ENCODE results near the gene BRME1. TPM values are rescaled to one million over a fixed set of nuclear protein-coding genes. Genes with fewer than 3 reads are reported as not detected.

The BRME1 gene
- total and polyA plus RNA-seq, 5 donors from 2014 or later, result 0.24 to 1.7 (median 0.58) TPM; not detected in 1

DNA sequence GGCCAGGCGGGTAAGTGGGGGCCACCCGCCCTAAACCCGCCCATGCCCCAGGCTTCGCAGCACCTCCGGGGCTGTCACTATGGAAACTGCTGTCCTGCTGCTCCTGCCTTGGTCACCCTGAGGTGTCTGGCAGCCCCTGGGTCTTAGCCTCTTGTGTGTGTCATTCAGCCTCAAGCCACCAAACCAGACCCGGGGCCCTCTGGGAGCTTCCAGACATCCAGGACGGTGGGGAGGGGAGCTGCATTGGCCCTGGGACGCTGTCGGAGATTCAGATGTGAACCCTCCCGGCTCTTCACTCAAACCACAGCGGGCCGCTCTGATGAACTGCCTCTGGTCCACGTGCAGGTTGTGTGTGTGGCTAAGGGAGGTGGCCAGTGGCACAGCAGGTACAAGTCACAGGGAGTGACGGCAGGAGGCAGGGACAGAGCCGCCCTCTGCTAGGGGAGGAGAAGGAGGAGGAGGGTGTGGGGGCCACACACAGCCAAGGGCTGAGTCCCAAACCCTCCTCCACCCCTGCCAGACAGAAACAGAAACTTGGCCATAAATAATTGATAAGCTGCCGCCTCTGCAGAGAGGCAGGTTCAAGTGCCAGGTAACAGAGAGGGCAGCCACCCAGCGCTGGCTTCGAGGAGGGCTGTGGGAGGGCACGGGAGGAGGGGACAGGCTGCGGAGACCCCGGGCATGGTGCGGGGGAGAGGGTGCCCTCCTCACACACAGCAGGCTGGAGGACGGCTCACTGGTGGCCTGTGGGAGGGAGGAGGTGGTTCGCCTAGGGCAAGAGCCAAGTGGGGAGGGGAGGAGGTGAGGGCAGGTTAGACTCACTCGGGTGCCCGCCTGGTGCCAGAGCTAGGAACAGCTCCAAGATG, 21.0 kb downstream of the BRME1 start:
- H3K27me3 Mint-ChIP-seq, result no peaks in the 10 kb centered on the region
- Histone ChIP-seq H3K4me1 (ENCODE audit: control insufficient read depth, insufficient read depth, low read length, poor library complexity, severe bottlenecking) (peaks cover 36% of the 10 kb centered on the region), H3K27me3 (ENCODE audit: control insufficient read depth, insufficient read depth, low read length) (no peaks in the 10 kb centered on the region), H3K4me3 (ENCODE audit: low read depth, low read length) (no peak overlapping the region), H3K9me3 (ENCODE audit: control insufficient read depth in 2 of 2, low read length in 2 of 2) (no peaks in the 10 kb centered on the region), H3K27ac (ENCODE audit: insufficient read depth, low read length, poor library complexity, severe bottlenecking) (no peak overlapping the region), H3K36me3 (ENCODE audit: control insufficient read depth, insufficient read depth, low read length) (no peaks in the 10 kb centered on the region)
- no peak for ATAC-seq (ENCODE audit: low read depth in 2 of 2)
- no peak overlapping the region for H3K4me3 Mint-ChIP-seq
- DNase-seq, result no peak
- H3K36me3 Mint-ChIP-seq, result no peaks in the 10 kb centered on the region
- no peak overlapping the region for H3K27ac Mint-ChIP-seq
- H3K4me1 Mint-ChIP-seq, result peaks cover 6 to 40% (median 18%) of the 10 kb centered on the region in 4 donors
- no peaks in the 10 kb centered on the region for H3K9me3 Mint-ChIP-seq

DNA sequence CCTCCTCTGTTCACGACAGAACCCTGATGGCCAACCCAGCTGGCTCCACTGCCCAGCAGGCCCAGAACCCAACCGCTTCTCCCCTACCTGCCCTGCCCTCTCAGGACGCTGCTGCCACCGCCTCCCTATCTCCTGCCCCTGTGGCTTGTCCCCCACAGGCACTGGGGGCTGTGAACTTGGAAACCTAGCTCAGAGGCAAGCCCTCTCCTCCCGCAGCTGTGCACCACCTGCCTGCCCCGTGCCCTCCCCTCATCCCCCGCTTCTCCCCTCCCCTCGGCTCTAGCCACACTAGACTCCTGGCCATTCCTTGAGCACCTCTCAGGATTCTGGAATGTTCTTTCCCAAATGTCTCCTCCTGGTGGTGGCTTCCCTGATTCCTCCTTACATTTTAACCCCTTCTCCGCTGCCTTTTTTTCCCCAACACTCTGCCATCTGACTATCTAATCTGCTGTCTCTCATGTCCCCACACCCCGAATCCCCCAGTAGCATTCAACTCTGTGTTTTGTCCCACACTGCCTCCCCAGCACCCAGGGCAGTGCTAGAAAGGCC, 22.3 kb downstream of the BRME1 start:
- H3K27me3 Mint-ChIP-seq, result no peaks in the 10 kb centered on the region
- H3K4me1 Mint-ChIP-seq, result peaks cover 6 to 43% (median 19%) of the 10 kb centered on the region in 4 donors
- H3K27ac Mint-ChIP-seq, result peak overlapping the region in 2 of 3 donors; percentile 48 to 89
- Histone ChIP-seq H3K27ac (ENCODE audit: insufficient read depth, low read length, poor library complexity, severe bottlenecking) (no peak overlapping the region), H3K4me1 (ENCODE audit: control insufficient read depth, insufficient read depth, low read length, poor library complexity, severe bottlenecking) (peaks cover 38% of the 10 kb centered on the region), H3K27me3 (ENCODE audit: control insufficient read depth, insufficient read depth, low read length) (no peaks in the 10 kb centered on the region), H3K36me3 (ENCODE audit: control insufficient read depth, insufficient read depth, low read length) (no peaks in the 10 kb centered on the region), H3K4me3 (ENCODE audit: low read depth, low read length) (no peak overlapping the region), H3K9me3 (ENCODE audit: control insufficient read depth in 2 of 2, low read length in 2 of 2) (no peaks in the 10 kb centered on the region)
- no peak for DNase-seq
- ATAC-seq (ENCODE audit: low read depth in 2 of 2), result no peak
- no peaks in the 10 kb centered on the region for H3K9me3 Mint-ChIP-seq
- H3K36me3 Mint-ChIP-seq, result no peaks in the 10 kb centered on the region
- no peak overlapping the region for H3K4me3 Mint-ChIP-seq

DNA sequence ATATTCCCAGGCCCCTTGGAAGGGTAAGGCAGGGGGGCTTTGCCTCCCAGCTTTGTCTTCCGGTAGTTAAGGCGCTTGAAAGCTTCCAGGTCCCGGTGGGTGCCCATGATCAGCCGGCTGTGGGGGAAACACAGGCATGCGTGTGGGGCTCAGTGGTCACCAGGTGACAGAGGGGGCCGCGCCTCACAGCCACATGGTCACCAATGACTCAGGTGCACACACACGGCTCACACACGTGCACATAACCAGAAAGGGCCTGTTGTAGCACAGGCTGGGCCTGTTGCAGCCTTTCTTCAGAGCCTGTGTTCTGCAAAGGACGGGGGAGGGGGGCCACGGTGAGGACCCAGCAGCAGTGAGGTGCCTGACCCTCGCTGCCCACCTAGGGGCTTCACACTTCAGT, 23.1 kb downstream of the BRME1 start:
- Histone ChIP-seq H3K9me3 (ENCODE audit: control insufficient read depth in 2 of 2, low read length in 2 of 2) (no peaks in the 10 kb centered on the region), H3K27me3 (ENCODE audit: control insufficient read depth, insufficient read depth, low read length) (no peaks in the 10 kb centered on the region), H3K27ac (ENCODE audit: insufficient read depth, low read length, poor library complexity, severe bottlenecking) (no peak overlapping the region), H3K4me1 (ENCODE audit: control insufficient read depth, insufficient read depth, low read length, poor library complexity, severe bottlenecking) (peaks cover 38% of the 10 kb centered on the region), H3K4me3 (ENCODE audit: low read depth, low read length) (no peak overlapping the region), H3K36me3 (ENCODE audit: control insufficient read depth, insufficient read depth, low read length) (no peaks in the 10 kb centered on the region)
- Mint-ChIP-seq H3K4me1 (peaks cover 6 to 43% (median 19%) of the 10 kb centered on the region in 4 donors), H3K27me3 (no peaks in the 10 kb centered on the region), H3K36me3 (no peaks in the 10 kb centered on the region), H3K9me3 (no peaks in the 10 kb centered on the region), H3K4me3 (peak overlapping the region in 1 of 4 donors; percentile 79), H3K27ac (peak overlapping the region in 2 of 3 donors; percentile 83 to 86)
- ATAC-seq (ENCODE audit: low read depth in 2 of 2) (no peak), DNase-seq (no peak)

DNA sequence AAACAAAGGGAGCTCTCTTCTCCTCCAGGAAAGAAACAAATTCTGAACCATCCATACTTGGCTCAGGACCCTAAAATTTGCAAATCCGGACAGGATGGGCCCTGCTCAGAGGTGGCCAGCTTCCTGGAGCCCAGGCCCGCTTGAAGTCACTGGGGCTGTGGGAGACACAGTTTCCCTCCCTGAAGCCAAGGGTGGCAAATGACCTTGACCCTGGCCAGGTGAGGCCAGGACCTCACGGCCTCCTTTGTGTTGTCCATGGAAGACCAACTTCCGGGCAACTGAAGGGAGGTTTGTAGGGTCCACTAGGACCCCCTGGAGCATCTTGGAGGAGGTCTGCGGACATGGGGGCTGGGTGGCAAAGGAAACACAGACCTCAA, 23.5 kb downstream of the BRME1 start:
- no peaks in the 10 kb centered on the region for H3K9me3 Mint-ChIP-seq
- peak overlapping the region; percentile 72 to 82 (median 76) for H3K4me3 Mint-ChIP-seq
- Histone ChIP-seq H3K27ac (ENCODE audit: insufficient read depth, low read length, poor library complexity, severe bottlenecking) (peak overlapping the region; percentile 61), H3K36me3 (ENCODE audit: control insufficient read depth, insufficient read depth, low read length) (no peaks in the 10 kb centered on the region), H3K9me3 (ENCODE audit: control insufficient read depth in 2 of 2, low read length in 2 of 2) (no peaks in the 10 kb centered on the region), H3K4me3 (ENCODE audit: low read depth, low read length) (peak overlapping the region; percentile 53), H3K27me3 (ENCODE audit: control insufficient read depth, insufficient read depth, low read length) (no peaks in the 10 kb centered on the region), H3K4me1 (ENCODE audit: control insufficient read depth, insufficient read depth, low read length, poor library complexity, severe bottlenecking) (peaks cover 38% of the 10 kb centered on the region)
- peaks cover 6 to 43% (median 19%) of the 10 kb centered on the region in 4 donors for H3K4me1 Mint-ChIP-seq
- no peaks in the 10 kb centered on the region for H3K27me3 Mint-ChIP-seq
- ATAC-seq (ENCODE audit: low read depth in 2 of 2), result no peak
- peak overlapping the region; percentile 86 to 92 (median 87) for H3K27ac Mint-ChIP-seq
- DNase-seq, result no peak
- no peaks in the 10 kb centered on the region for H3K36me3 Mint-ChIP-seq

DNA sequence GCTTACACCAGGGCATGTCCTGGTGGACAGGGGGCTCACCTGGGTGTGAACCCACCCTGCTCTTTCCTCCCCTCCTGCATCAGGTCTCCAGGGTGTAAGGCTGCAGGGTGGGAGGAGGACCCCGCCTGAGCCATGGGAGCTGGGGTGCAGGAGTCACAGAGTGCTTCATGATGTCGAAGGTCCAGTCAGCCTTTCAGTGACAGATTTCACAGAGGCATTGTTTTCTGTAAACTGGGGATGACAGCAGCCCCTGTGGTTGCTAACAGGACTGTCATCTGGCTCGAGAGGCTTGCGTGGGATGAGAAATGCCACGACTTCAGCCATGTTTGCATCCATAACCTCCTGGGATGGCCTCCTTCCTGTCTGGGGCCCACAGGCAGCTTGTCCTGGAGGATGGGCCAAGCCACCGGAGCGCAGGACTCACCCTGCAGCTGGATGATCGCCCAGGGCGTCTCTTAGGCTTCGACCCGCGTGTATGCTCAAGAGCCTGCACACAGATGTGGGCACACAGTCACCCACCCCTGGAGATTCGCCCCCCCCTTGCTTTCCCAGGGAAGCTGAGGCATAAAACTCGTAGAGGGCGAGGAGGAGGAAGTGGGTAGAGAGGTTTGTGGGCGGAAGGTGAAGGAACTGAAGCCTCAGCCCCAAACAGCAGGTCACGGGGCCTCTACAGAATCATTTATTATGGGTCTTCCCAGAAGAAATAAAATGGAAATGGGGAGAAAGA, 24.1 kb downstream of the BRME1 start:
- peak overlapping the region; percentile 86 to 92 (median 87) for H3K27ac Mint-ChIP-seq
- H3K9me3 ChIP-seq (ENCODE audit: control insufficient read depth in 2 of 2, low read length in 2 of 2), result no peaks in the 10 kb centered on the region
- H3K36me3 Mint-ChIP-seq, result no peaks in the 10 kb centered on the region
- no peaks in the 10 kb centered on the region for H3K27me3 Mint-ChIP-seq
- no peaks in the 10 kb centered on the region for H3K9me3 Mint-ChIP-seq
- peak overlapping the region; percentile 61 for H3K27ac ChIP-seq (ENCODE audit: insufficient read depth, low read length, poor library complexity, severe bottlenecking)
- DNase-seq (peak in 1 of 3 donors; percentile 72), ATAC-seq (ENCODE audit: low read depth in 2 of 2) (no peak)
- peaks cover 38% of the 10 kb centered on the region for H3K4me1 ChIP-seq (ENCODE audit: control insufficient read depth, insufficient read depth, low read length, poor library complexity, severe bottlenecking)
- H3K4me1 Mint-ChIP-seq, result peaks cover 6 to 43% (median 19%) of the 10 kb centered on the region in 4 donors
- H3K4me3 Mint-ChIP-seq, result peak overlapping the region; percentile 72 to 82 (median 76)
- no peaks in the 10 kb centered on the region for H3K36me3 ChIP-seq (ENCODE audit: control insufficient read depth, insufficient read depth, low read length)
- no peaks in the 10 kb centered on the region for H3K27me3 ChIP-seq (ENCODE audit: control insufficient read depth, insufficient read depth, low read length)
- peak overlapping the region; percentile 53 for H3K4me3 ChIP-seq (ENCODE audit: low read depth, low read length)

DNA sequence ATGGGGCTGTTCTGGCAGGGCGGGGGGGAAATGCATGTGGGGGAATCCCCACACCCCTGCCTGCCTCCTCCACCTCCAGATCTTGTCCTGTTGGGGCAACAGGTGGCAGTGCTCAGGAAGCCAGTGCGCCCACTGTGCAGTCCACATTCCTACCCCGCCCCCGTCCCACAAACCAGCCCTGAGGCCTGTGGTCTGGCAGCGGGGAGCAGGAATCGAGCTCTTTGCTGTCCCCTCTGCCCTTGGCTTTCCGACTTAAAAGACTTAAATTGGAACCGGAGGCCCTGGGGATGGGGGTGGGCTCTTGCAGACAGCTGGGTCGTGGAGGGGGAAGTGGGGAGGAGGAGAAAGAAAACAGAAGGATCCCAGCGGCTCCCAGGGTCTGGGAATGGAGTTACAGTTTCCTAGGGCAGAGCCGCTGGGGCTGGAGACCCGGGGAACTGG, 24.6 kb downstream of the BRME1 start:
- Histone ChIP-seq H3K4me3 (ENCODE audit: low read depth, low read length) (no peak overlapping the region), H3K27ac (ENCODE audit: insufficient read depth, low read length, poor library complexity, severe bottlenecking) (peak overlapping the region; percentile 61), H3K4me1 (ENCODE audit: control insufficient read depth, insufficient read depth, low read length, poor library complexity, severe bottlenecking) (peaks cover 38% of the 10 kb centered on the region), H3K27me3 (ENCODE audit: control insufficient read depth, insufficient read depth, low read length) (no peaks in the 10 kb centered on the region), H3K36me3 (ENCODE audit: control insufficient read depth, insufficient read depth, low read length) (no peaks in the 10 kb centered on the region), H3K9me3 (ENCODE audit: control insufficient read depth in 2 of 2, low read length in 2 of 2) (no peaks in the 10 kb centered on the region)
- Mint-ChIP-seq H3K27me3 (no peaks in the 10 kb centered on the region), H3K36me3 (no peaks in the 10 kb centered on the region), H3K4me3 (peak overlapping the region in 2 of 4 donors; percentile 41 to 72), H3K9me3 (no peaks in the 10 kb centered on the region), H3K4me1 (peaks cover 6 to 43% (median 19%) of the 10 kb centered on the region in 4 donors), H3K27ac (peak overlapping the region; percentile 76 to 92 (median 86))
- DNase-seq (peak in 1 of 3 donors; percentile 27), ATAC-seq (ENCODE audit: low read depth in 2 of 2) (no peak)

DNA sequence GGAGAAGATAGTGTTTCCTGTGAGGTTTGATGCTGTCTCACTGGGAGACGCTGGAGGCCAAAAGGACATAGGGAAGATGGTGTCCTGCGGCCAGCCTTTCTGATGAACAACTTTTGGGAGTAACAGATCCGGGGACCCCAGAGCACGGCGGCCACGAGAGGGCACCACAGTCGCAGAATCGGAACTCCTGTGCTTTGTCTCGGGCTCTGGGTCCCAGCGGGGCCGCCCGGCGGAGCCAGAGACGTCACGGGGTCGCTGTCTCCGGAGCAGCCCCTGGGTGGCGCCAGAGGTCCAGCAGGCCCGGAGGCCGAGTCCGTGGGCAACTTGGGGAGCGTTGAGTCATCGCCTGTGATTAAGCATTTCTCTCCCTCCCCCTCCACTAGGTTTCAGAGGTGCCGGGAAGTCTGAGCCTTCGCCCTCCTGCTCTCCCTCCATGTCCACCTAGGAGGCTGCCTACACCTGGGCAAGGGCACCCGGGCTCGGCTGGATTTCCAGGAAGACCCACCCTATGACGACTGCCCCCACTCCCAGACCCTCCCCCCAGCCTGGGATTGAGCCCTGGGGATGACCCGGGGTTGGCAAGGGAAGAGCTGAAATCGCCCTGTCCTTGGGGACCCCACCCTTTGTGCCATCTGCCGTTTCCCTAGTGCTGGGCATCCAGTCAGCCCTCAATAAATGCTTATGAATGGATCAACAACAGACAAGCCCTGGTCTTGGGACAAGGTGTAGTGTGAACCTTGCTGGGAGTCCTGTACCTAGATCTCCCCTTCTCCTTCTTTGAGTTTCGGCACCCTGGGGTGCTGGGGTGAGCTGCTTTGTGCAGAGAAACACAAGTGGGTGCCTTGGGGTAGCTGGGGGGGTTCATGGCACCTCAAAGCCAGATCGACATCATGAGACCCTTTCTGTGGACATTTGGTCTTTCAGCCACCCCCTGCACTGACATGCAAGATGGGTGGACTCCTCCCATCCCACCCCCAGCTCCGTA, 25.6 kb downstream of the BRME1 start:
- peaks cover 6 to 43% (median 19%) of the 10 kb centered on the region in 4 donors for H3K4me1 Mint-ChIP-seq
- peaks cover 38% of the 10 kb centered on the region for H3K4me1 ChIP-seq (ENCODE audit: control insufficient read depth, insufficient read depth, low read length, poor library complexity, severe bottlenecking)
- peak; percentile 98 to 99 for ATAC-seq (ENCODE audit: low read depth in 2 of 2)

More for the DNA sequence above, 25.6 kb downstream of the BRME1 start:
- no peaks in the 10 kb centered on the region for H3K9me3 ChIP-seq (ENCODE audit: control insufficient read depth in 2 of 2, low read length in 2 of 2)
- Mint-ChIP-seq H3K4me3 (peak overlapping the region; percentile 13 to 68 (median 55)), H3K27ac (peak overlapping the region; percentile 31 to 92 (median 91)), H3K9me3 (no peaks in the 10 kb centered on the region), H3K36me3 (no peaks in the 10 kb centered on the region), H3K27me3 (no peaks in the 10 kb centered on the region)
- peak overlapping the region; percentile 74 for H3K27ac ChIP-seq (ENCODE audit: insufficient read depth, low read length, poor library complexity, severe bottlenecking)
- DNase-seq, result peak; percentile 92 to 96 (median 95)
- H3K4me3 ChIP-seq (ENCODE audit: low read depth, low read length), result no peak overlapping the region
- H3K36me3 ChIP-seq (ENCODE audit: control insufficient read depth, insufficient read depth, low read length), result no peaks in the 10 kb centered on the region
- H3K27me3 ChIP-seq (ENCODE audit: control insufficient read depth, insufficient read depth, low read length), result no peaks in the 10 kb centered on the region
